Mesenchymal stem cell (in vitro differentiated cells and primary cell): ENCODE measurements around the gene CFAP74.

Experiments used
- DNase-seq: peaks from one replicate; pipeline ENCODE4 v3.0.0-alpha.2; 2013
- H2AFZ ChIP-seq: one replicate; pipeline ENCODE4 v1.6.1; 2013; ENCODE audit warnings: low read depth, mild to moderate bottlenecking, control low read depth, inconsistent platforms, low read length, moderate library complexity
- H2AK5ac ChIP-seq: 2 replicates; pipeline ENCODE4 v1.6.1; 2013; ENCODE audit warnings: low read length, moderate library complexity, mild to moderate bottlenecking, inconsistent platforms; ENCODE audit not compliant: severe bottlenecking
- H2BK120ac ChIP-seq: one replicate; pipeline ENCODE4 v1.6.1; 2013; ENCODE audit warnings: low read depth, mild to moderate bottlenecking, inconsistent platforms, low read length, moderate library complexity
- H2BK12ac ChIP-seq, 2 experiments: one replicate each; pipeline ENCODE4 v1.6.1; 2013; ENCODE audit warnings: inconsistent platforms in 2 of 2, low read length in 2 of 2, mild to moderate bottlenecking in 2 of 2, moderate library complexity in 2 of 2, control low read depth in 1 of 2
- H2BK15ac ChIP-seq: one replicate; pipeline ENCODE4 v1.6.1; 2013; ENCODE audit warnings: mild to moderate bottlenecking, low read depth, inconsistent platforms; ENCODE audit not compliant: poor library complexity, severe bottlenecking
- H2BK5ac ChIP-seq: 2 replicates; pipeline ENCODE4 v1.6.1; 2013; ENCODE audit warnings: low read depth, mild to moderate bottlenecking, low read length, control low read depth, inconsistent platforms; ENCODE audit not compliant: poor library complexity, severe bottlenecking
- H3K14ac ChIP-seq, 2 experiments: one replicate each; pipeline ENCODE4 v1.6.1; 2013; ENCODE audit warnings: inconsistent platforms in 2 of 2, low read length in 2 of 2, control low read depth in 1 of 2, mild to moderate bottlenecking in 1 of 2, moderate library complexity in 1 of 2
- H3K18ac ChIP-seq, 2 experiments: one replicate each; pipeline ENCODE4 v1.6.1; 2013; ENCODE audit warnings: inconsistent platforms in 2 of 2, low read length in 2 of 2, control low read depth in 1 of 2, low read depth in 1 of 2, mild to moderate bottlenecking in 1 of 2
- H3K23ac ChIP-seq, 2 experiments: one replicate each; pipeline ENCODE4 v1.6.1; 2013; ENCODE audit warnings: inconsistent platforms in 2 of 2, low read length in 2 of 2, mild to moderate bottlenecking in 2 of 2, moderate library complexity in 2 of 2, control low read depth in 1 of 2
- H3K27ac ChIP-seq: 2 replicates; pipeline ENCODE4 v1.5.1; 2013; ENCODE audit warnings: mild to moderate bottlenecking, moderate library complexity, low read length, control low read depth, inconsistent platforms; ENCODE audit not compliant: poor library complexity, severe bottlenecking
- H3K27me3 ChIP-seq, 2 experiments: 2 replicates each; pipeline versions ENCODE4 v1.6.1 to v1.7.0; 2013; ENCODE audit warnings: low read length in 2 of 2, mild to moderate bottlenecking in 2 of 2, moderate library complexity in 2 of 2, control low read depth in 1 of 2, inconsistent platforms in 1 of 2; ENCODE audit not compliant: control insufficient read depth in 1 of 2, insufficient read depth in 1 of 2
- H3K36me3 ChIP-seq, 2 experiments: 2 replicates each; pipeline versions ENCODE4 v1.6.1 to v1.7.0; 2013; ENCODE audit warnings: low read length in 2 of 2, control low read depth in 1 of 2, inconsistent platforms in 1 of 2, low read depth in 1 of 2, mild to moderate bottlenecking in 1 of 2; ENCODE audit not compliant: insufficient read depth in 2 of 2, control insufficient read depth in 1 of 2
- H3K4ac ChIP-seq, 2 experiments: one replicate each; pipeline ENCODE4 v1.6.1; 2013; ENCODE audit warnings: inconsistent platforms in 2 of 2, low read length in 2 of 2, mild to moderate bottlenecking in 2 of 2, moderate library complexity in 2 of 2, control low read depth in 1 of 2, low read depth in 1 of 2
- H3K4me1 ChIP-seq: 2 replicates; pipeline ENCODE4 v1.6.1; 2013; ENCODE audit warnings: low read depth, low read length, control low read depth; ENCODE audit not compliant: control insufficient read depth, insufficient read depth
- H3K4me2 ChIP-seq: 2 replicates; pipeline ENCODE4 v1.6.1; 2013; ENCODE audit warnings: low read length, mild to moderate bottlenecking, inconsistent platforms; ENCODE audit not compliant: poor library complexity, severe bottlenecking
- H3K4me3 ChIP-seq, 2 experiments: 2 replicates each; pipeline versions ENCODE4 v1.5.1 to v1.7.0; 2013; ENCODE audit warnings: low read length in 2 of 2, mild to moderate bottlenecking in 2 of 2, control low read depth in 1 of 2, low read depth in 1 of 2; ENCODE audit not compliant: insufficient read depth in 1 of 2
- H3K79me1 ChIP-seq: replicated peaks from 2 replicates; pipeline ENCODE4 v1.6.1; 2013; ENCODE audit warnings: mild to moderate bottlenecking, control low read depth, low read length, inconsistent platforms; ENCODE audit not compliant: poor library complexity, severe bottlenecking
- H3K9ac ChIP-seq: 2 replicates; pipeline ENCODE4 v1.7.0; 2013; ENCODE audit warnings: mild to moderate bottlenecking, low read length, moderate library complexity
- H3K9me3 ChIP-seq: 2 replicates; pipeline ENCODE4 v1.7.0; 2013; ENCODE audit warnings: mild to moderate bottlenecking, low read length; ENCODE audit not compliant: control insufficient read depth
- H4K8ac ChIP-seq: one replicate; pipeline ENCODE4 v1.6.1; 2013; ENCODE audit warnings: inconsistent platforms, mild to moderate bottlenecking, low read length, moderate library complexity
- H4K91ac ChIP-seq: one replicate; pipeline ENCODE4 v1.6.1; 2013; ENCODE audit warnings: mild to moderate bottlenecking, low read length, inconsistent platforms
- WGBS: methylation state at CpG from one replicate; pipeline ENCODE4 v1.1.7; 2013; ENCODE audit warnings: mixed read lengths; 5-methylcytosine and 5-hydroxymethylcytosine counted together

CFAP74 gene

GRCh38 chr1:1946540-1946939 lies 57.0 kb downstream of the CFAP74 start:
- Histone ChIP-seq H2BK120ac (no peak overlapping the region), H2AFZ (no peak overlapping the region), H3K9ac (no peak overlapping the region), H2AK5ac (no peak overlapping the region), H2BK12ac (no peak overlapping the region), H3K79me1 (no peaks in the 10 kb centered on the region), H3K27ac (no peak overlapping the region), H3K4ac (no peak overlapping the region), H3K9me3 (no peaks in the 10 kb centered on the region), H3K36me3 (no peaks in the 10 kb centered on the region), H4K91ac (no peak overlapping the region), H2BK15ac (no peak overlapping the region), H4K8ac (no peak overlapping the region), H3K23ac (no peak overlapping the region), H3K4me2 (no peak overlapping the region), H2BK5ac (no peak overlapping the region), H3K4me1 (peaks cover 8% of the 10 kb centered on the region), H3K27me3 (peaks cover 4 to 81% of the 10 kb centered on the region in 2 experiments), H3K18ac (no peak overlapping the region), H3K14ac (no peak overlapping the region), H3K4me3 (no peak overlapping the region)
- WGBS: 86% methylated on average over 11 of the region's 11 CpGs
- DNase-seq: no peak

- no peak overlapping the region for H3K27ac ChIP-seq
- no peak overlapping the region for H3K18ac ChIP-seq
- H4K8ac ChIP-seq: no peak overlapping the region
- H2AFZ ChIP-seq: no peak overlapping the region
- DNase-seq: no peak
- H3K27me3 ChIP-seq: peaks cover 4 to 80% of the 10 kb centered on the region in 2 experiments
- H2BK15ac ChIP-seq: no peak overlapping the region
- peak overlapping the region; percentile 69 for H4K91ac ChIP-seq
- H2BK12ac ChIP-seq: no peak overlapping the region
- no peak overlapping the region for H3K23ac ChIP-seq
- H3K9me3 ChIP-seq: no peaks in the 10 kb centered on the region
- no peaks in the 10 kb centered on the region for H3K79me1 ChIP-seq
- no peaks in the 10 kb centered on the region for H3K36me3 ChIP-seq
- H3K4ac ChIP-seq: no peak overlapping the region
- H3K4me3 ChIP-seq: no peak overlapping the region
- WGBS: 89% methylated on average over 29 of the region's 29 CpGs
- no peak overlapping the region for H3K14ac ChIP-seq
- H2AK5ac ChIP-seq: no peak overlapping the region
- H3K9ac ChIP-seq: no peak overlapping the region
- no peak overlapping the region for H3K4me2 ChIP-seq
- no peak overlapping the region for H2BK5ac ChIP-seq
- peaks cover 8% of the 10 kb centered on the region for H3K4me1 ChIP-seq
- H2BK120ac ChIP-seq: no peak overlapping the region
Measured at GRCh38 chr1:1945782-1946393, 57.7 kb downstream of the CFAP74 start.

- Histone ChIP-seq H3K36me3 (no peaks in the 10 kb centered on the region), H2AFZ (peak overlapping the region; percentile 88), H3K4me3 (peak overlapping the region in 1 of 2 experiments; percentile 32), H3K4ac (no peak overlapping the region), H3K27ac (no peak overlapping the region), H3K9ac (no peak overlapping the region), H3K27me3 (peaks cover 7 to 84% of the 10 kb centered on the region in 2 experiments), H2BK15ac (no peak overlapping the region), H2BK120ac (no peak overlapping the region), H3K4me2 (peak overlapping the region; percentile 58), H2BK5ac (no peak overlapping the region), H2BK12ac (no peak overlapping the region), H3K9me3 (no peaks in the 10 kb centered on the region), H3K79me1 (no peaks in the 10 kb centered on the region), H3K18ac (peak overlapping the region in 1 of 2 experiments; percentile 49), H2AK5ac (no peak overlapping the region), H3K14ac (peak overlapping the region in 1 of 2 experiments; percentile 82), H4K8ac (no peak overlapping the region), H3K4me1 (peaks cover 8% of the 10 kb centered on the region), H4K91ac (no peak overlapping the region), H3K23ac (no peak overlapping the region)
- WGBS: 23% methylated on average over 37 of the region's 37 CpGs
- peak; percentile 41 for DNase-seq
Measured at GRCh38 chr1:1943834-1944570, 59.6 kb downstream of the CFAP74 start.

GRCh38 chr1:1942753-1943656 lies 60.6 kb downstream of the CFAP74 start:
- H3K14ac ChIP-seq: no peak overlapping the region
- H3K4ac ChIP-seq: no peak overlapping the region
- peaks cover 7 to 89% of the 10 kb centered on the region in 2 experiments for H3K27me3 ChIP-seq
- H3K9ac ChIP-seq: no peak overlapping the region
- H4K91ac ChIP-seq: no peak overlapping the region
- H3K36me3 ChIP-seq: no peaks in the 10 kb centered on the region
- peak overlapping the region; percentile 29 for H2BK15ac ChIP-seq
- no peak overlapping the region for H2AK5ac ChIP-seq
- H3K18ac ChIP-seq: no peak overlapping the region
- no peaks in the 10 kb centered on the region for H3K79me1 ChIP-seq
- H3K9me3 ChIP-seq: no peaks in the 10 kb centered on the region
- H2BK12ac ChIP-seq: no peak overlapping the region
- WGBS: 87% methylated on average over 45 of the region's 45 CpGs
- H3K4me2 ChIP-seq: no peak overlapping the region
- no peak overlapping the region for H4K8ac ChIP-seq
- no peak overlapping the region for H2AFZ ChIP-seq
- no peak overlapping the region for H2BK120ac ChIP-seq
- H3K4me3 ChIP-seq: no peak overlapping the region
- H2BK5ac ChIP-seq: no peak overlapping the region
- peaks cover 8% of the 10 kb centered on the region for H3K4me1 ChIP-seq
- H3K27ac ChIP-seq: no peak overlapping the region
- no peak overlapping the region for H3K23ac ChIP-seq
- DNase-seq: no peak
